ENCODE data around the gene NPR3. TPM values are rescaled to one million over a fixed set of nuclear protein-coding genes. Genes with fewer than 3 reads are reported as not detected.

Gene NPR3
- total and polyA plus RNA-seq, 10 donors = 0.30 to 52.4 (median 14.3) TPM

- Histone ChIP-seq H3K27ac (no peak overlapping the region), H3K36me3 (no peaks in the 10 kb centered on the region), H3K4me3 (no peak overlapping the region), H3K4me1 (no peaks in the 10 kb centered on the region), H3K9me3 (peaks cover 0 to 33% (median 26%) of the 10 kb centered on the region in 8 donors), H3K27me3 (replicated peaks in 1 of 7) (no peaks in the 10 kb centered on the region)
- DNase-seq = no peak
- intact Hi-C loops (cut with DNase I; ENCODE audit: low total_unique reads) = no loop called here
- TF ChIP-seq CTCF (IDR thresholded peaks at IDR 0.05 in 8 of 11, conservative IDR thresholded peaks at IDR 0.05 in 3 of 11) = no peak
- TF ChIP-seq POLR2AphosphoS5 (IDR thresholded peaks at IDR 0.05) = no peak
- TF ChIP-seq POLR2A (IDR thresholded peaks at IDR 0.05) = no peak
These were observed 23.7 kb upstream of the NPR3 start for GRCh38 chr5:32687499-32687831.

GRCh38 chr5:32690153-32690552, 21.0 kb upstream of the NPR3 start:
- no peak for TF ChIP-seq CTCF (IDR thresholded peaks at IDR 0.05 in 8 of 11, conservative IDR thresholded peaks at IDR 0.05 in 3 of 11)
- no peak for TF ChIP-seq POLR2A (IDR thresholded peaks at IDR 0.05)
- TF ChIP-seq POLR2AphosphoS5 (IDR thresholded peaks at IDR 0.05) = no peak
- Histone ChIP-seq H3K27ac (no peak overlapping the region), H3K36me3 (no peaks in the 10 kb centered on the region), H3K27me3 (replicated peaks in 1 of 7) (no peaks in the 10 kb centered on the region), H3K9me3 (peaks cover 0 to 12% (median 7%) of the 10 kb centered on the region in 8 donors), H3K4me1 (no peaks in the 10 kb centered on the region), H3K4me3 (no peak overlapping the region)
- WGBS, 5 donors = 64 to 80% (median 67%) methylated on average over 2 of the region's 2 CpGs
- intact Hi-C loops (cut with DNase I; ENCODE audit: low total_unique reads) = no loop called here
- no peak for DNase-seq

GRCh38 chr5:32690666-32691065, 20.5 kb upstream of the NPR3 start:
- 65 to 97% (median 84%) methylated on average over 3 of the region's 3 CpGs for WGBS, 5 donors
- Histone ChIP-seq H3K36me3 (no peaks in the 10 kb centered on the region), H3K27me3 (replicated peaks in 1 of 7) (no peaks in the 10 kb centered on the region), H3K9me3 (peaks cover 0 to 10% (median 4%) of the 10 kb centered on the region in 8 donors), H3K4me1 (no peaks in the 10 kb centered on the region), H3K27ac (no peak overlapping the region), H3K4me3 (no peak overlapping the region)
- TF ChIP-seq POLR2A (IDR thresholded peaks at IDR 0.05) (no peak), POLR2AphosphoS5 (IDR thresholded peaks at IDR 0.05) (no peak), CTCF (IDR thresholded peaks at IDR 0.05 in 8 of 11, conservative IDR thresholded peaks at IDR 0.05 in 3 of 11) (no peak)
- no peak for DNase-seq
- intact Hi-C loops (cut with DNase I; ENCODE audit: low total_unique reads) = no loop called here

GRCh38 chr5:32692036-32692746, 18.9 kb upstream of the NPR3 start:
- Histone ChIP-seq H3K27ac (no peak overlapping the region), H3K36me3 (no peaks in the 10 kb centered on the region), H3K9me3 (peaks cover 0 to 9% (median 2%) of the 10 kb centered on the region in 8 donors), H3K4me1 (no peaks in the 10 kb centered on the region), H3K27me3 (replicated peaks in 1 of 7) (no peaks in the 10 kb centered on the region), H3K4me3 (no peak overlapping the region)
- 46 to 74% (median 55%) methylated on average over 3 of the region's 3 CpGs for WGBS, 5 donors
- DNase-seq = no peak
- TF ChIP-seq POLR2AphosphoS5 (IDR thresholded peaks at IDR 0.05) (no peak), CTCF (IDR thresholded peaks at IDR 0.05 in 8 of 11, conservative IDR thresholded peaks at IDR 0.05 in 3 of 11) (no peak), POLR2A (IDR thresholded peaks at IDR 0.05) (no peak)
- intact Hi-C loops (cut with DNase I; ENCODE audit: low total_unique reads) = no loop called here

All from spleen (tissue), 11 donors.